GM12892 (cell line): ENCODE data around the gene CCDC141.
A peak's percentile ranks its signal among the peaks of the same experiment; 100 is the strongest.

Source experiments
- DNase-seq: peaks from one replicate; pipeline ENCODE4 v3.0.0; 2011; ENCODE audit not compliant: insufficient read length
- FAIRE-seq: peaks from 2 replicates; lab custom pipeline; 2011; peaks lifted over from hg19 to GRCh38; lab: Jason Lieb, UNC
- POLR2A ChIP-seq: IDR thresholded peaks from 2 replicates; pipeline ENCODE4 v1.6.1; 2011; ENCODE audit warnings: low read depth, low read length, control low read depth
- POLR2AphosphoS5 ChIP-seq: IDR thresholded peaks from 2 replicates; pipeline ENCODE4 v1.6.1; 2011; ENCODE audit warnings: low read depth, low read length, control low read depth
- TAF1 ChIP-seq: IDR thresholded peaks from 2 replicates; pipeline ENCODE4 v1.6.1; 2011; ENCODE audit warnings: low read depth, mild to moderate bottlenecking, control low read depth, low read length, borderline replicate concordance

The CCDC141 gene

GRCh38 chr2:178807227-178808008 is 242.5 kb downstream of the CCDC141 start, which contains the start of gene TTN:
Gene TTN, minus strand, starts transcription at chr2:178807423. Its CDS starts 2,781 bp downstream, at chr2:178804642.
- FAIRE-seq, result no peak
- TF ChIP-seq POLR2A (no peak), POLR2AphosphoS5 (no peak), TAF1 (no peak)
- no peak for DNase-seq

DNA sequence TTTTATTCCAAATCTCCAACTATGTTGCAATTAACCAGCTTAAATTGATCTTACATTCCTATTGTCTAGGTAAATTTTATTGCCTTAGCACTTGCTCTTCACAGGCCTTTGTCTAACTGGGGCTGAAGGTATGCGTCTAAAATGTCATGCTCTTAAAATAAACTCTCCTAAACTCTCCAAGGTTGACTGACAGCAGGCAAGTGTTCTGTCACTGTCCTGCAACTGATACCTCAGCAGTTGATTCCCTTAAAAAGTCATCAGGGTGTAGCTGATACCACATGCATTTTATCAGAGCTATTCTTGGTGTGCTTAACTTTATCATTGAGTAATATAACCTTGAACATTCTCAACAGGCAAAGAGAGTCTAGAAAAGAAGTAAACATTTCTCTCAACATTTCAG is 243.4 kb downstream of the CCDC141 start:
- DNase-seq (no peak), FAIRE-seq (peak; percentile 33)
- TF ChIP-seq TAF1, result no peak
- no peak for TF ChIP-seq POLR2AphosphoS5
- no peak for TF ChIP-seq POLR2A

DNA sequence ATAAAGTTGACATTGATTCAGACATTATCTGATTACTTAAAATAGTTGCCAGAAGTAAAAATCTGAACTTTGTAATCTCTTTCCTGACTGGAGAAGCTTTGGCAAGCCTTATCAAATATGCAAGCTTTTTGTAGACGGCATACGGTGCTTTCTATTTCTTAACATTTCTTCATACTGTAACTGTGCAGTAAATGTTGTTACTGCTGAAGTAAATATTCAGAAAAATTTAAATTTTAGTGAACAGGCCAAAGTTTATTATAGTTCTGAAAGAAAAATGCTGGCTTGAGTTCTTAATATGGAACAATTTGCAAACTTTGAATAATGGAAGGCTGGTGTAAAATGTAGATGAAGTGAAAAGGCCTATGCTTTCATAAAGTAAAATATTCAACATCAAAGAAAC is 244.5 kb downstream of the CCDC141 start:
- no peak for FAIRE-seq
- DNase-seq, result no peak
- no peak for TF ChIP-seq POLR2A
- TF ChIP-seq TAF1, result no peak
- no peak for TF ChIP-seq POLR2AphosphoS5

DNA sequence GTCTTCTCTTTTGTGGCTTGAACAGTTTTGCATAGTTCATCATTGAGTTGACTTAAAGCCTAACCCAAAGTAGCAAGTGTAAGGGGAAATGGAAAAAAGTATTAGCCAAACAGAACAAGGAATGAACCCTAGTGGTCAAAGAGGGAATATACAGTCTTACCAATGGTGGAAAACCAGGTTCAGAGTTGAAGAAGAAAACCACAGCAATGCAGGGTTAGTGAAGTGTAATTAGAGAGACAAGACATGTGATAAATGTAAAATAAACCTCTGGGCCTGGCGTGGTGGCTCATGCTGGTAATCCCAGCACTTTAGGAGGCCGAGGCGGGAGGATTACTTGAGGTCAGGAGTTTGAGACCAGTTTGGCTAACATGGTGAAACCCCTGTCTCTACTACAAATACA is 245.1 kb downstream of the CCDC141 start:
- FAIRE-seq, result peak; percentile 64
- DNase-seq, result no peak
- TF ChIP-seq POLR2AphosphoS5 (no peak), POLR2A (no peak), TAF1 (no peak)

GRCh38 chr2:178800510-178800909 is 249.4 kb downstream of the CCDC141 start:
- TF ChIP-seq POLR2AphosphoS5 (no peak), TAF1 (no peak), POLR2A (no peak)
- DNase-seq (no peak), FAIRE-seq (no peak)

DNA sequence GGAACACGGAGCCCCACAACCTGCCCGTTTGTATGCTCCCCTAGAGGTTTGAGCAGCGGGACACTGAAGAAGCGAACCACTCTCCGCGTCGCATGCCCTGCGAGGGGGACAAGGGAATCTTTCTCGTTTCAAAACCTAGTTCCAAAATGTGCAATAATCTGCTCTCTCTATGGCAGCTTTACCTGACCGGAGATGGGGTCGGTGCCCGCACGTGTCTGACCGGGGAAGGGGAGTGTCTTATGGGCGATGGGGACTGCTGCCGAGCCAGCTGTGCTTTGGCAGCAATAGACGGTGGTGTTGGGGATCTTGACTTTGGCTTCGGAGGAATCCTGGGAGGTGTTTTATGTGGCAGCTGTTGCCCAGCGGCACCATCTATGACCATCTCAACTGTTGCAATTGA is 250.6 kb downstream of the CCDC141 start:
- TF ChIP-seq POLR2AphosphoS5, result no peak
- TF ChIP-seq TAF1, result no peak
- no peak for TF ChIP-seq POLR2A
- FAIRE-seq (no peak), DNase-seq (no peak)

DNA sequence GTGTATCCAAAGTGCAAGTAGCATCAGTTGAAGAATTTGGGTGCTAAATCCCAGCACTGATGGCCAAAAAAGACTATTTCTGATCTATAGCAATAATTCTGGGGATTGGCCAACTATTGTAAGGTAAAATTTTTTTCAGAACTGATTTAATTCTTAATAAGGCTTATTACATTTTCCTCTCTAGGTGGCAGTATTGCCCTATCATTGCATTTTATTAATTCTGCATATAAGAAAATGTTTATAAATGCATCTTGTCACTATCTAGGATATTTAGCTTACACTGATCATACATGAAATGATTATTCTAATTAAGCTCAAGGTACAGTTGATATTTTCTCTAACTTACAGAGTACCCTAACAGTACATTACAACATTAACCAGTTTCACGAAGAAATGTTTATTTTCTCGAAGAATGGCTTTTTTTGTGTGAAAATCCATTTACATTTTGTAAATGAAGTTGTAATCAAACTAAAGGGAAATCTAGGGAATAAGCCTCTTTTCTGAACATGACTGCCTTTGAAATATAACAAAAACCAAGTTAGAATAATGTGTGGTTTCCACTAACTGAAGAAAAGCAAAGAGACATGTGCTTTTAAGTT is 253.8 kb downstream of the CCDC141 start:
- no peak for DNase-seq
- TF ChIP-seq POLR2A (no peak), POLR2AphosphoS5 (no peak), TAF1 (no peak)
- FAIRE-seq, result no peak

- no peak for DNase-seq
- FAIRE-seq, result no peak
- TF ChIP-seq POLR2A, result no peak
- no peak for TF ChIP-seq TAF1
- TF ChIP-seq POLR2AphosphoS5, result no peak
Observed at GRCh38 chr2:178787934-178788333, 262.0 kb downstream of the CCDC141 start.

DNA sequence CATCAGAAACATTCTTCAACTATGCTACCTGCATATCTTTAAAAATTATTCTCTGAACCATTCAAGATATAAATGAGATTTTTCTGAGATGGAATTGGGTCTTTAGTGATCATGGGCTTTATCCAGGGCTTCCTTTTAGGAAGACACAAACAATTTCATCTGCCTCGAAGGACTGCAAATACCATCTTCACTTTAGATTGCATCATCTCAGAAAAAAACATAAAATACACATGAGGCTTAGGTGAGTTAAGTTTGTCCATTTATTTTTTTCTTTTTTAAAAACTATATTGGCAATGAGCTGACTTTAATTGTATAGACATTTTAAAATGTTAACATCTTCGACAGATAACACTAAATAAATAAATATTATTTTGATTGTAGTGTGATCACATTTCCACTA is 262.8 kb downstream of the CCDC141 start:
- FAIRE-seq (no peak), DNase-seq (no peak)
- no peak for TF ChIP-seq POLR2A
- no peak for TF ChIP-seq TAF1
- no peak for TF ChIP-seq POLR2AphosphoS5

GRCh38 chr2:178783889-178784288 is 266.0 kb downstream of the CCDC141 start:
- TF ChIP-seq TAF1 (no peak), POLR2AphosphoS5 (no peak), POLR2A (no peak)
- DNase-seq, result no peak
- no peak for FAIRE-seq

DNA sequence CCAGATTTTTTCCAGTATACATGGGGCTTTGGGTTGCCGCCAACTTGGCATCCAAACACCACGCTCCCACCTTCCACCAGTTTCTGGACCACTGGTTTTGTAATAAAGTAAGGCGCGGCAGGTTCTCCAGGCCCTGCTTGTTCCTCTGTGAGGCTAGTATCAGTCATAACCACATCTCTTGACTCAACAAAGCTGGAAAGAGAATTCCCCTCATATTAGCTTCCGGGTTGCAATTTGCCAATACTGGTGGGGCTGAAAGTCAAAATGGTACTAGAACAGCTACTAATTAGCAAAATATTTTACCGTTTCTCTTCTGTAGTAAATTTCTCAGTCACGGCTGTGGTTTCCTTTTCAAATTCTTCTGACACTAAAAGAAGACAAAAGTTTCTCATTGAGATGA is 267.7 kb downstream of the CCDC141 start:
- FAIRE-seq (no peak), DNase-seq (no peak)

More for the DNA sequence above, 267.7 kb downstream of the CCDC141 start:
- TF ChIP-seq POLR2AphosphoS5, result no peak
- no peak for TF ChIP-seq POLR2A
- no peak for TF ChIP-seq TAF1
